Suppressor macrophage (primary cell): Measurements from ENCODE around the gene SLC25A23.

ENCODE experiments used
- DNase-seq, 4 experiments: peaks; one replicate each; pipeline ENCODE4 v3.0.0-alpha.2; 2020 to 2022

The SLC25A23 gene

DNA sequence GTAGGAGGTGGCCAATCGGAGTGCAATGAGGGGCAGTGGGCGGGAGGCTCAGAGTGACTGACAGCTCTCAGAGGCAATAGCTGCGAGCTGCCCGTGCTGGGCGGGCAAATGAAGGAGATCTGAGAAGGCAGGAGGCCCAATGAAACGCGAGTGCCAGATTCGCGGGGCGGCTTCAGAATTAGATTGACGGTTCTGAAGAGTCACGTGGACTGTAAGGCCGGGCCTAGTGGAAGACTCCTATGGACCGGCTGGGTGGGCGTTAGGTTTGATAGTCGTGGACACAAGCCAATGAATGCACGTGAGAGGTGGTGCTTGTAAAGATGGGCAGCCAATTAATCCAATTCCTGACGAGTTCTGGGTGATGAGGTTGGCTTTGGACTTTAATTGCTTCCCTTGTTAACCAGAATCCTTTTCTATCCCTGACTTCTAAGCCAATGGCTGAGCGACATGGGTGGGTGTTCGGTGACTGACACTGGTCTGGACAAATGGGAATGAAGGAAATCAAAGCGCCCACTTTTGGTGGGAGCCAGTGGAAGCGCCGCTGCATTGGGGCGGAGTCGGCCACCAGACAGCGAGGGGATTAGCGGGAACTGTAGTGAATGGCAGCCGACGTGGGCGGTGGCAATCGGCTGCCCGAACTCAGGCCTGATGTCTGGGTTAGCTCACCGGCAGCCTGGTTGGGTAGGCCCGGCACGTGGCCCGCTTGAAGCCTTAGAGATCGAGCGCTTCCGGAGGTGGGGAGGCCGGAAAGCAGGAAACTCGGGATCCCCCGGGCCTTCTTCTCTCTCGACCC lies 34.5 kb downstream of the SLC25A23 start:
- DNase-seq, result peak; percentile 100

DNA sequence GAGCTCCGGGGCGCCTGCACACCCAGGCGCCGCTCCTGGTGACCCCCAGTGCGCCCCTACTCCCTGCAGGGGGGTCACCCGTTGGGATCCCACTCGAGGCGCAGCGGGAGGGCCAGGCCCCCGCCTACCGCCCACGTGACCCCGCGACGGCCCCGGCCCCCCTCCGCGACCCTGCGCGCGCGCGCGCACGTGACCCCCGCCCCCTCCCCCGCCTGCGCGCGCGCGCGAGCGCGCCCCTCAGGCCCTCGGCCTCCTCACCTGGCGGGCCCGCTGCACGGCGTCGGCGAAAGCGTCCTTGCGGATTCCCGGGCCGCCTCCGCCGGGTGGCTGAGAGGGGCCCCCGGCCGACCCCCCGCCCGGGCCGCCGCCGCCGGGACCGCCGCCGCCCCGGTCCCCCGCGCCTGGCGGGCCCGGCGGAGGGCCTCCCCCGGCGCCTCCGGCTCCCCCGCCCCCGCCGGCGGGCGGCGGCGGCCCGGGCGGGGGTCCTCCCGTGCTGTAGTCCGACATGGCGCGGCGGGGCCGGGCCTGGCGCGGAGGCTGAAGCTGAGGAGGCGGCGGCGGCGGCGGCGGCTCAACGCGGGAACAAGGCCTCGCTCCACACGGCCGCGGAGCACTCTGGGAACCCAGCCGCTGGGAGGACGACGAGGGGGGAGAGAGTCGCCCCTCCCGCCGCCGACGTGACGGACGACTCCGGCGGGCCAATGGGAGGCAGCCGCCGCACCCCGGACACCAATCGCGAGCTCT lies 35.2 kb downstream of the SLC25A23 start, which contains the start of gene KHSRP:
Gene KHSRP, minus strand, starts transcription at position 617 of the 744 bp plus-strand sequence. Its CDS starts 110 bp downstream, at position 507.
- DNase-seq, result peak in 3 of 4 experiments; percentile 31 to 72 (median 61)

DNA sequence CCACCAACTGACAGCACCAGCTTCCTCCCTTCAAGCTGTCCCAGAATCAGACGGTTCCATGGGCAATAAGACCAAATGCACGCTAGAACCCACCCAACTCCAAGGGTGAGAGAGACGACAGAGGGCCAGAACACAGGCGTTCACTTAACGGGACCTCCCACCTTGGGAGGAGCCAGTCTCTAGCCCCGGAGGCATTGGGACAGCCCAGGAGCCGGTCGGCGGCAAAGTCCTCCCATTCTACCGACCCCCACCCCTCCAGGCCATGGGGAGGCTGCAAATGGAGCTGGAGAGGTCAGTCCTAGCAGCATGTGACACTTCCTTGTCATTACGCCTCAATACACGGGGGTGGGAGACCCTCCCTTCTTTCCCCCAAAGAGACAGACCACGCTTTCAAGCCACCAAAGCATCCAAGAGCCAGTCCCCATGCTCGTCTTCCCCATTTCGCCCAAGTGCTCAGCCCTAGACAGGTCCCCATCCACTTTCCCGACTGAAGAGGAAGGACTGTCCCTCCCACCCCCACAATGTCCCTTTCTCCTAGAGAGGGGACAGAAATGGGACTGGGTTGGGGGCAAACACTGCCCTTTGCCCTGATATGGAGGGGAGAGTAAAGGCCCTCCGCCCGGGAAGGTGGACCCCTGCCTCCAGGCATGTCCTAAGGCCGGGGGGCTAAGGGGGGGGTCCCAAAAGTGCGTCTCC lies 35.9 kb downstream of the SLC25A23 start:
- DNase-seq, result peak; percentile 40 to 68 (median 66)

DNA sequence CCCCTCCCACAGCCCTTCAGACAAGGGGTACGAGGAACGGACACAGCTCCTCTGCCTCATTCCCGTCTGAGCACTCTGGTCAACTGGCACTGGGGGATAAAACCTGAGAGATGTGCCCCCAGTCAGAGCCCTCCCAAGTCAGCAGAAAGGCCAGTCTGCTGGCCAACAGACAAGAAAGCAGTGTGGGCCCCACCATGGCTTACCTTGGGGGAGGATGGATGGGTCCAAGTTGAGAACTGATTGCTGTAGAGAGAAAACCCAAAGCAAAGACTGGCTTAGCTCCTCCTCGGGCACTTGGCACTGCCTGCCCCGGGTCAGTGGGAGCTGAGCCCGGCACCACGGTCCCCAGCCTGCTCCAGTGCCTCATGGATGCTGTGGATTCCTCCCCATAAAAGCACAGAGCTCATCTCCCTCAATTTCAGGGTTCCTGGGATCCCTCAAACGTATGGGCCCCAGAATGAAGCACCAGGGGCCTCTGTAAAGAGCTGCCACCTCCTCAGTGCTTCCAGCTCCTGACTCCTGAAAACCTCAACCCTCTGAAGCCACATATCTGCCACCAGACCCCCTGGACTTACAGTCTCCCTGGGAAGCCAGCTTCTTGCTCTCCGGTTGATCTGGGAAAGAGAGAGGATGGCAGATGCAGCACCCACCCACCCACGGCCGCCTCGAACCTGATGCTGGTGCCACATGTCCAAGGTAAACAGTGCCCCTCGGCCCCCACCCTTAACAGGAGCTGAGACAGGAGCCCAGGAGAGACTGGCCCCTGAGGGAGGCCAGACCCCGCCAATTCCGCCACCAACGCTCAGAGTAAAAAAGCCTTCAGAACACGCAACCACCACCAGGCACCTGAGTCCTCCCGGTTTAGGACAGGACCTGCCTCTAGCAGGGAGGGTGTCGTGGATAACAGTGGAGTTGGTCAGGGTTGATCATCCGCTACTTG lies 38.2 kb downstream of the SLC25A23 start:
- DNase-seq, result no peak

DNA sequence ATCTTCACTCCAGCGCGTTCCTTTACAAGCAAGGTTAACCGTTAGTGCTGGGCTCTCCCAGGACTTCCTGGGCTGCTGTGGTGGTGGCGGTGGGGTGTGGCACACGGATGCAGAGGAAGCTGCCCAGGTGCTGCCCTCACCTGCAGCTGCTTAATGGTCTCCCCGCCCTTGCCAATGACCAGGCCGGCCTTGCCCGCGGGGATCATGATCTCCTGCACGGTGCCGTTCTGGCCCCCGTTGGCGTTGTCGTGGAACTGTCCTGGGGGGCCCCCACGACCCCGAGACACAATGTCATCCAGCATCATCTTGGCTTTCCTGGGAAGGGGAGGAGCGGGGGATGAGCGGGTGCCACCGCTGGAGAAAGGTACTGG lies 41.0 kb downstream of the SLC25A23 start:
- no peak for DNase-seq

DNA sequence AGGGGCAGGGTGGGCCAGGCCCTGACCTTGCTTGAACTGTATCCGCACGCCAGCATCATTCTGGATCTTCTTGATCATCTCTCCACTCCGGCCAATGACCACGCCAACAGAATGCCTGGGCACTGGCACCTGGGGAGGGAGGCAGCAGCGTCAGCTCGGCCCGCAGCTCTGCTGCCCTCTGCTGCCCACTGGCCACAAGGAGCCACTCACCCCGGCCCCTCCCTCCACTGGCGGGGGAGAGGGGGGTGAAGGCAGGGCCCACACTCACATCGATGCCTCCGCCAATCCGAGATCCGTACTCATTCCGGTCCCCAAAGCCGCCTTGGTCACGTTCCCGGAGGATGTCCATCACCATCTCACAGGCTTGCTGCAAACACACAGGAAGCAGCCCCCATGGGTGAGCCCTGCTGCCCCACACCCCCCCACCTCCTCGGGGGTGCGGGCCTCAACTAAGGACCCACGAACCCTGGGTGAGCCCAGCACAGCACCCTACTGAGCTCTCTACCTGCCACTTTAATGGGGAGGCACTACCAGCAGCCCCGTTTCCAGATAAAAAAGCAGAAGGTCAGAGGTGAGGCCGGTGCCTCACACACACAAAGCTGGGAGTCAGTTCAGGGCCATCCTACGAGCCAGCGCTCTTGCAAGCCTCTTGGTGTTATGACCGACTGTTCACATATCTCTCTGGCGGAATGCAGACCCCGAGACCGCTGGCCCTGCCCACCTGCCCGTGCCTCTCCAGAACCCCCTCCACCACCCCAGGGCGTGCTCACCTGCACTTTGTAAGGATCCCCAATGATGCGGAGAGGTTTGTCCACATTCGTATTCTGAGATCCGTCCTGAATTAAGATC lies 41.7 kb downstream of the SLC25A23 start:
- DNase-seq, result peak in 1 of 4 experiments; percentile 29

DNA sequence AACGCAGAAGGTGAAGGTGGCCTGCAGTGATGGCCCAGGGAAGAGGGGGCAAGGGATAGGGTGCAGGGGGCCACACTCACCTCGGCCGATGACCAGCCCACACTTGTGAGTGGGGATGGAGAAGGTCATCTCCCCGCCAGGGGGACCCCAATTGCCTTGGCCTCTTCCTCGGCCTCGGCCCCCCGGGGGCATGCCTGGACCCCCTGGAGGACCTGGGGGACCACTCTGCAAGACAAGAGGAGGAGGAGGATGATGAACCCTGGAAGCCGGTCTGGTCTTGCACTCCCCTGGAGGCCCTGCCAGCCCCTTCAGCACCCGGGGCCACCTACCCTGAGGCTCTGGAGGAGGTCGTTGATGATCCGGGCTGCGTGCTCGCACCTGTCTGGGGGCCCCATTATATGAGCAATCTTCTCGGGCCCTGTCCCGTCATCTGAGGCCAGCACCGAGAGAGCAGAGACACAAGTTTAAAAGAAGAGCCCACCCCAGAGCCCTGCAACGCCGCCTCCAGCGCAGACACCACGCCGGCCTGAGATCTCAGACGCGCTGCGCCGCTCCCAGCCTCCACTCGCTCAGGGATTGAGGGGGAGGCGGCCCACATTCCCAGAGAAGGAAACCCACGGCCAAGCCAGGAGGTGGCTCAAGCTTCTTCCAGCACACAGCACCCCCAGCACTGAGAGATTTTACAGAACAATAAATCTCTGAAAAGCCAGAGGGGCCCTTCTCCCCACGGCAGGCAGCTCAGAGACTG lies 42.8 kb downstream of the SLC25A23 start:
- no peak for DNase-seq

DNA sequence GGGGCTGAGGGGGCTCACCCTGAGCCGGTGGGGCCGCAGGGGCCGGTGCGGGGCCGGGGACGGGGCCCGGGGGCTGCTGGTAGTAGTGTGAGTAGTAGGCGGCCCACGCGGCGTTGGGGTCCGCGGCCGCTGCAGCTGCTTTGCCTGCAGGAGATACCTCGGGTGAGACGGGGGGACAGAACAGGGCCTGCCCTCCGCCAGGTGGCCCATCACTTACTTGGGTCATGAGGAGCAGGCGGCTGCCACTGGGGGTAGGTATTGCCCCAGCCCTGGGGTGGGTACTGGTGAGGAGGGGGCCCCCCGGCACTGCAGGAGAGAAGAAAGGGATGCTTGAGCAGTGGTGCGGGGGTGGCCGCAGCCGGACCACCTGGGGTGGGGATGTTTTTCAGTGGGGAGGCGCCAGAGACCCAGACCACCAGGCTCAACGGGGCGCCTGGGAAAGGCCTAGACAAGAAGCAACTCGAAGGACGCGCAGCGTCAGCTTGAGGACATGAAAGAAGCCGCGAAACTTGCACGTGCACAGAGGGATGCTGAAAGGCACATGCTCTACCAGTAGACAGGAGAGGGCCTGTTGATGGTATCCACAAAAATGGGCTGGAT lies 43.9 kb downstream of the SLC25A23 start:
- DNase-seq, result no peak

DNA sequence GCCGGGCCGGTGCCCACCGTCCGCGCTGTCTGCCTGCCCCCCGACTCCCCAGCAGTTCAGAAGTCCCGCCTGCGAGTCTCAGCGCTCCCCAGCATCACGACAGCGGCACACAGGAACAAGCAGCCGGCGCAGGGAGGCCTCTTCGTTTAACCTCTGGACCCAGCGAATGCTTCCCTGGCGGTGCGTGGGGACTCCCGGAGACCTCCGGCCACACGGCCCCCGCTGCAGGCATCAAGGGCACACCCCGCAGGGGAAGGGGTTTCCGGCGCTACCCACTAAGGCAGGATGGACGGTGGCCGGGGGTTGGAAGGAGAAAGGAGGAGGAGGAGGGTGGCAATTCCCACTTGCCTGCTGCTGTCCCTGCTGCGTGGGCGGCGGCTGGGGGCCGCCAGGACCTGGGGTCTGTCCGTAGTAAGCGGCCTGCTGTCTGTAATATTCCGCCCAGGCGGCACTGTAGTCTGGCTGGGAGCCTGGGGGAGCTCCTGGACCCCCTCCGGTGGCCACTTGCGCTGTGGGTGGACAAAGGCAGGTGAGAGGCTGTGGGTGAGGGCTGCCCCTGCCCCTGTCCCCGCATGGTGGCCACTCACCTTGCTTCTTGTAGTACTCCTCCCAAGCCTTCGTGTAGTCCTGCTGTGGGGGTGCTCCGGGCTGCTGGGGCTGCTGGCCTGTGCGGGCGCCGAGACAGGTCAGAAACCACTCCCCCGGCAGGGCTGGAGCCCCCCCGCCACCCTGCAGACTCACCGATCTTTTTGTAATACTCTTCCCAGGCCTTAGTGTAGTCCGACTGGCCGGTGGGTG lies 44.6 kb downstream of the SLC25A23 start:
- DNase-seq, result no peak

DNA sequence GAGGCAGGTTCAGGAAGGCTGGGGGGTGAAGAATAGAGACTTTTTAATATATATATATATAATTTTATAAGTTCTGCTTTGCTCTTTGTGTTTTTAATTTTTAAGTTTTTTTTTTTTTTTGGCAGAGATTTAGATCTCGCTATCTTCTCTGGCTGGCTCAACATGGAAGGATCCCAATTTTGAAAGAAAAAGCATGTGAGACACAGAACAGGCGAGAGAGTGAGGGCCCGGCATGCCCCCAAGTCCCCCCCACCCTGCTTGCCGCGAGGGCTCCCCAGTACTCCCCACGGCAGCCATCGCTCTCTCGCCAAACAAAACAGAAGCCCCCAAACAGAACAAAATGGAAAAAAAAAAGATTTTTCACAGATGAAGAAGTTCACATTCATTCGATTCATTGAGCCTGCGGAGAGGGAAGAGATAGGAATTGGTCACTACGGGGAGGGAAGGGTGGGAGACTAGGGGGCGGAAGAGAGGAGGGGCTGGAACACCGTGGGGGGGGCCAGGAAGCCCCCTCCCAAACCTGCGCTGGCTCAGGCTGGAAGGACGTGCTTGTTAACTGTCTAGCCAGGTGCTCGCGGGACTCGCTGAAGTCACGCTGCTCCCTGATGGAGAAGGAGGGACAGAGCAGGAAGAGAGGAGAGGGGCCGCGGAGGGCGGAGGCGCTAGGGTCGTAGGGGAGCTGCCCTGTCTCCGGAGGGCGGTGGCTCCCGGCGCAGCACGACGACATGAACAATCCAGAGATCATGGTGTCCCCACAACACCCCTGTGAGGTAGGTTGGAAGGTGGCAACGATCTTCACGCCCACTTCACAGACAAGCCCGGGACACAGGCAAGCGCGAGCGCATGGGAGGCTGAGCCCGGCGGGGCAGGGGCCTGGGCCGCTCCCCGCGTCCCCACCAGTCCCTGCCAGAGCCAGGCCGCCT lies 45.6 kb downstream of the SLC25A23 start:
- no peak for DNase-seq

DNA sequence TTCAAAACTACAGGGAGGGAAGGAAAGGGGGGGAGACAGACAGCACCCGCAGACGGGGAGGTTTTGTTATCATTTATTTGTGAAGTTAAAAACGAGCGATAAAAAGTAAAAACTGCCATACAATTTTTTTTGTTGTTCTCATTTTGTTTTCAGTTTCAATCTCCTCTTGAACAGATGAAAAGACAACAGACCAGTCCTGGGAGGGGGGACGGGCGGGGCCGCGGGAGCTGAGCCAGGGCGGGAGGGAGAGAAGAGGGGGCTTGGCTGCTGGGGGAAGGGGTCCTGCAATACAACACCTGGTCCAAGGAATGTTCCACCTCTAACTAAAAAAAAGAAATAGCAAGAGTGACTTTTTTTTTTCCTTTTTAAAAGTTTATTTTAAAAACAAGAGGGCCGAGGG lies 46.3 kb downstream of the SLC25A23 start:
- DNase-seq, result no peak

DNA sequence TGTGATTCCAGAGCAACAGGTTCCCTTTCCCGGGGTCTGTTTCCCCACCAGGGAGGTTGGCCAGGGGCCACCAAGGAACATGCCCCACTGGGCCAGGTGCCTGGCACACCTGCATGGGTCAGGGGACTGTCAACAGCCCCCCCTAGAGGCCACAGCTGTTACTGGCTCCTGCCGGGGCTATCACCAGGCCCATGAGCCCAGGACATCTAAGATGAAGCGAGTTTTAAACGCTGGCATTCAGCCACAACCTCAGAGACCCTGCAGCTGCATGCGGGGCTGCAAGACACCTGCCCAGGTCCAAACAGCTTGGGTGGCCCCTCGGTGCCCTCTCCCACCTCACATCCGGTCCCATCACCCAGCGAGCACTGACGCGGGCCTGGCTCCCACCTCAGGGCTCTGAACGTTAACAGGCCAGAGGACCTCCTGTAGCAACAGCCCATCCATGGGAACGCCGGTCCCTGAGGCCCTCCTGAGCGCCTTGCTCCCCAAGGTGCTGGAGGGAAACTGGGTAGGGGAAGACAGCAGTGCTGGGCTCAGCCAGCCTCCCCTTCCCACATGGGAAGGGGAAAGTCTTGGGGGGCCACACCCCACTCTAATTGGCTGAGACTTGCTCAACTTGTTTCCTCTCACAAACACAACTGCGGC lies 47.0 kb downstream of the SLC25A23 start:
- DNase-seq, result peak in 3 of 4 experiments; percentile 14 to 50 (median 26)

DNA sequence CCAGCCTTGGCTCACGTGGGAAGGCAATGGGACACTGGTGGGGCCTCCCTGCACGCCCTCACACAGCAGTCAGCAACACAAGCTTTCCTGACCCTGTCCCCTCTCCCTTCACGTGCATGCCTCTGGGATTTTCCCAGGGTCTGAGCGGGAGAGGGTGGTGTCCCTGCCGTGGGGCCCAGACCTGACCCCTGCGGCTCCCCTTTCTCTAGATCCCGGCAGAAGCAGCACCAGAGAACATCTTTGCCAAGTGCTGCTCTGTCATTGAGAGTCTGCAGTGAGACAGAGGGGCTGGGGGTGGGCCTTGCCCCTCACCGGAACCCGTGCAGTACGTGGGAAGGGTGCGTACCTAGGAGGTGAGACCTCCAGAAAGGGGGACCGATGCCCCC lies 47.5 kb downstream of the SLC25A23 start:
- no peak for DNase-seq

DNA sequence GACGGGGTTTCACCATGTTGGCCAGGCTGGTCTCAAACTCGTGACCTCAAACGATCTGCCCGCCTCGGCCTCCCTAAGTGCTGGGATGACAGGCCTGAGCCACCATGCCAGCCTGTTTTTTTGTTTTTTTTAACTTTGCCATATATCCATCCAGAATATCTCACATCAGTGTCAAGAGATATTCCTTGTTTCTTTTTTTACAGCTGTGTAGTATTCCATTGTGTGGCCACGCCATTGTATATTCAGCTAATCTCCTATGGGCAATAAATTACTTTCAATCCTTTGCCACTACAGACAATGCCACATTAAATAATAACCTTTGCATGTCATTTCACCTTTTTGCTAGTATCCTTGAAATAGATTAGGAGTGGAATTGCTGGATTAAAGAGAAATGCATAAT lies 50.2 kb downstream of the SLC25A23 start:
- DNase-seq, result no peak

DNA sequence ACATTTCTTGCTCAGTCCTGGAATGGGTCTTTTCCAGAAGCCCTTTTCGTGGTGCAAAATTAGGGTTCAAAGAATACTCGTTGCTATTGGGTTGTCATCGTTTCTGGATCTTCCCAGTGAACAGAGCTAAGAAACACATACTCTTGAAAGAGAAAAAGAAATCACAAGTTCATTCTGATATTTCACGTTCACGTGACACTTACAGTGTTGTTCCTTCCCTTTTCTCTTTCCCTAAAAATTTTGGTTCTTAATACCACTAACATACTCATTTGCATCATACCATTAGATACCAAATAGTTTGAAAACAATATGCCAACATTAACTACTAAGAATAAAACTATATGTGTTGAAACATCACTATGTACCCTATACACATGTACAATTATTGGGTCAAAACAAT lies 53.2 kb downstream of the SLC25A23 start:
- peak in 2 of 4 experiments; percentile 46 to 59 for DNase-seq

DNA sequence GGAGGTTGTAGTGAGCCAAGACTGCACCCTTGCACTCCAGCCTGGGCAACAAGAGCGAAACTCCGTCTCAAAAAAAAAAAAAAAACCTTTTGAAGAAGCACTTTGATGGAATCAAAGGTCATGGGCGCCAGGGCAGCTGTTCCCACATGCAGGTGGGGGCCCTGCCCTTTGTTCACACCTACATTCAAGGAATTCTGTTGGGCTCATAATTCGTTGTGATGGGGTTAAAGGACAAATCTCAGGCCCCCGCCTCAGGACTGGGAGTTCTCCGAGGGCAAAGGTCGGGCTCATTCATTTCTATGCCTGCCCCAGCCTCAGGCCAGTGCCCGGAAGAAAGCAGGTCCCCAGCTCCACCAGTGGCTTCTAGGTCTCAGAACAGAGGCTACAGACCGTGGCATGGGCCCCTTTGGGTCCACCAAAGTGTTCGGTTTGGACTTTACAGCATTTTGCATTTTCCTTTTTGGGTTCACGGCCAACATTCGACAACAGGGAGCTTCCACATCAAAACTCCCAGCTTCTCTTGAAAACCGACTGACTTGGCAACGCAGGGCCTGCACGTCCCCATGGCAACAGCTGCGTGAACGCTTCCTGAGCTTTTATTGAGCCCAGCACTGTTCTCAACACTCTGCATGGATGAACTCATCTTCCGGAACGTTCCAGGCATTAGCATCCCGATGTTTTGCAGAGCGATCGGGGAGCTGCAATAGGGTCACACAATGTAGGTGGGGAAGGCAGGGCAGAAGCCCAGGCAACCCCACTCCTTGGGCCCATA lies 56.6 kb downstream of the SLC25A23 start:
- no peak for DNase-seq

DNA sequence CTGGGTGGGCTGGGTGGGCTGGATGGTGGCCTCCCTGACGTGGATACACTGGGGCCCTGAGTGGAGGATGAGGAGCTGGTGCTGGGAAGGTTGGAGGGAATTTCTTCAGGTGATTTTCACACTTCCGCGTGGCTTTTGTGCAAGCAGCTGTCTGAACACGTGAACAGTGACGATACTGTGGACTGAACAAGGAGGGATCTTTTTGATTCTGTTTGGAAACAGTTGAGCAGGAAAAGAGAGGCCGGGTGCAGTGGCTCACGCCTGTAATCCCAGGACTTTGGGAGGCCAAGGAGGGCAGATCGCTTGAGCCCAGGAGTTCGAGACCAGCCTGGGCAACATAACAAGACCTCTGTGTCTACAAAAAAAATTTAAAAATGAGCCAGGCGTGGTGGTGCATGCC lies 57.5 kb downstream of the SLC25A23 start:
- no peak for DNase-seq
